ENCODE data around the gene TMEM178B.

The TMEM178B gene

GRCh38 chr7:141481971-141482370 is 408.1 kb downstream of the TMEM178B start:
- DNase-seq, result no peak

- DNase-seq, result no peak
Observed at GRCh38 chr7:141483044-141483443, 409.2 kb downstream of the TMEM178B start.

GRCh38 chr7:141484907-141485306 is 411.0 kb downstream of the TMEM178B start:
- no peak for DNase-seq

GRCh38 chr7:141486959-141487358 is 413.1 kb downstream of the TMEM178B start:
- DNase-seq, result no peak

- no peak for DNase-seq
Observed at GRCh38 chr7:141490474-141490873, 416.6 kb downstream of the TMEM178B start.

GRCh38 chr7:141495057-141495456 is 421.2 kb downstream of the TMEM178B start:
- no peak for DNase-seq

GRCh38 chr7:141497391-141497790 is 423.5 kb downstream of the TMEM178B start:
- DNase-seq, result no peak

- DNase-seq, result no peak
Observed at GRCh38 chr7:141500608-141501007, 426.7 kb downstream of the TMEM178B start.

GRCh38 chr7:141501451-141501850 is 427.6 kb downstream of the TMEM178B start:
- DNase-seq, result no peak

- no peak for DNase-seq
Observed at GRCh38 chr7:141511316-141511675, 437.4 kb downstream of the TMEM178B start.

GRCh38 chr7:141511676-141512396 is 438.0 kb downstream of the TMEM178B start:
- DNase-seq, result no peak

GRCh38 chr7:141512597-141512996 is 438.7 kb downstream of the TMEM178B start:
- DNase-seq, result no peak

- DNase-seq, result no peak
Observed at GRCh38 chr7:141513720-141514119, 439.9 kb downstream of the TMEM178B start.

GRCh38 chr7:141515941-141516340 is 442.1 kb downstream of the TMEM178B start:
- no peak for DNase-seq

- no peak for DNase-seq
Observed at GRCh38 chr7:141519623-141520022, 445.8 kb downstream of the TMEM178B start.

- DNase-seq, result no peak
Observed at GRCh38 chr7:141522657-141523342, 448.9 kb downstream of the TMEM178B start.

- DNase-seq, result no peak
Observed at GRCh38 chr7:141525973-141526514, 452.2 kb downstream of the TMEM178B start.

- no peak for DNase-seq
Observed at GRCh38 chr7:141527076-141527475, 453.2 kb downstream of the TMEM178B start.

GRCh38 chr7:141528399-141528798 is 454.5 kb downstream of the TMEM178B start:
- DNase-seq, result no peak

Measured in activated CD4-positive, alpha-beta T cell treated with anti-CD3 and anti-CD28 coated beads for 1 hour (primary cell).